Liver (tissue), 9 donors: ENCODE measurements around the gene GPALPP1. TPM values are rescaled to one million over a fixed set of nuclear protein-coding genes. Genes with fewer than 3 reads are reported as not detected.

ENCODE experiments used
- DNase-seq: peaks from one replicate; pipeline ENCODE4 v3.0.0-alpha.2; 2017; ENCODE audit warnings: low spot score
- H3K27ac ChIP-seq, 2 donors: one replicate each; pipeline ENCODE4 v1.7.0; 2013; ENCODE audit warnings: inconsistent platforms in 2 of 2, low read length in 2 of 2, control low read depth in 1 of 2, low read depth in 1 of 2, mild to moderate bottlenecking in 1 of 2
- H3K27me3 ChIP-seq, 4 donors: one replicate each; pipeline versions ENCODE4 v1.6.1 to v1.7.0; 2013; ENCODE audit warnings: low read length in 3 of 4, inconsistent platforms in 1 of 4, mild to moderate bottlenecking in 1 of 4, moderate library complexity in 1 of 4; ENCODE audit not compliant: control insufficient read depth in 4 of 4, insufficient read depth in 4 of 4
- H3K36me3 ChIP-seq, 4 donors: one replicate each; pipeline versions ENCODE4 v1.6.1 to v1.7.0; 2013; ENCODE audit warnings: low read length in 3 of 4, mild to moderate bottlenecking in 3 of 4, low read depth in 1 of 4, moderate library complexity in 1 of 4; ENCODE audit not compliant: control insufficient read depth in 4 of 4, insufficient read depth in 3 of 4
- H3K4me1 ChIP-seq, 4 donors: one replicate each; pipeline versions ENCODE4 v1.6.1 to v1.7.0; 2013; ENCODE audit warnings: low read length in 3 of 4, mild to moderate bottlenecking in 3 of 4, moderate library complexity in 1 of 4; ENCODE audit not compliant: control insufficient read depth in 4 of 4, insufficient read depth in 4 of 4
- H3K4me3 ChIP-seq, 3 donors: one replicate each; pipeline versions ENCODE4 v1.6.1 to v1.7.0; 2013; ENCODE audit warnings: low read length in 3 of 3, control low read depth in 1 of 3, low read depth in 1 of 3, mild to moderate bottlenecking in 1 of 3
- H3K9ac ChIP-seq, 2 donors: one replicate each; pipeline ENCODE4 v1.7.0; 2013; ENCODE audit warnings: low read length in 2 of 2, mild to moderate bottlenecking in 2 of 2, moderate library complexity in 2 of 2, control low read depth in 1 of 2, low read depth in 1 of 2
- H3K9me3 ChIP-seq, 4 donors: one replicate each; pipeline versions ENCODE4 v1.6.1 to v1.7.0; 2013; ENCODE audit warnings: low read length in 3 of 4; ENCODE audit not compliant: control insufficient read depth in 4 of 4
- EGR1 ChIP-seq, 2 donors: IDR thresholded peaks; 2 replicates each; pipeline ENCODE4 v1.6.1; 2016 to 2018; ENCODE audit warnings: antibody characterized with exemption in 2 of 2, low read depth in 2 of 2
- FOXA1 ChIP-seq: IDR thresholded peaks from 2 replicates; pipeline ENCODE4 v1.6.1; 2016; ENCODE audit warnings: antibody characterized with exemption
- FOXA2 ChIP-seq: IDR thresholded peaks from 2 replicates; pipeline ENCODE4 v1.6.1; 2016; ENCODE audit warnings: antibody characterized with exemption
- GABPA ChIP-seq, 2 donors: IDR thresholded peaks in 1 of 2; conservative IDR thresholded peaks in 1 of 2; 2 replicates each; pipeline ENCODE4 v1.6.1; 2016; ENCODE audit warnings: antibody characterized with exemption in 2 of 2, mild to moderate bottlenecking in 1 of 2, moderate library complexity in 1 of 2
- HNF4A ChIP-seq, 2 donors: conservative IDR thresholded peaks; 2 replicates each; pipeline ENCODE4 v1.6.1; 2016; ENCODE audit warnings: antibody characterized with exemption in 2 of 2, mild to moderate bottlenecking in 2 of 2
- HNF4G ChIP-seq: IDR thresholded peaks from 2 replicates; pipeline ENCODE4 v1.6.1; 2016; ENCODE audit warnings: antibody characterized with exemption
- JUND ChIP-seq, 2 donors: IDR thresholded peaks; 2 replicates each; pipeline ENCODE4 v1.6.1; 2016; ENCODE audit warnings: antibody characterized with exemption in 2 of 2
- NR2F2 ChIP-seq: IDR thresholded peaks from 2 replicates; pipeline ENCODE4 v1.6.1; 2016; ENCODE audit warnings: antibody characterized with exemption
- RAD21 ChIP-seq, 2 donors: IDR thresholded peaks; 2 replicates each; pipeline ENCODE4 v1.6.1; 2016; ENCODE audit warnings: antibody characterized with exemption in 2 of 2, mild to moderate bottlenecking in 2 of 2
- RXRA ChIP-seq, 2 donors: IDR thresholded peaks; 2 replicates each; pipeline ENCODE4 v1.6.1; 2017 to 2018; ENCODE audit warnings: antibody characterized with exemption in 2 of 2, mild to moderate bottlenecking in 1 of 2
- SP1 ChIP-seq: IDR thresholded peaks from 2 replicates; pipeline ENCODE4 v1.6.1; 2018; ENCODE audit warnings: antibody characterized with exemption, mild to moderate bottlenecking
- TAF1 ChIP-seq: conservative IDR thresholded peaks from 2 replicates; pipeline ENCODE4 v1.6.1; 2016; ENCODE audit warnings: antibody characterized with exemption, mild to moderate bottlenecking
- YY1 ChIP-seq: IDR thresholded peaks from 2 replicates; pipeline ENCODE4 v1.6.1; 2016; ENCODE audit warnings: antibody characterized with exemption, mild to moderate bottlenecking
- WGBS: extraction: QIAGEN DNeasy Blood & Tissue Kit; methylation state at CpG from one replicate; pipeline ENCODE4 v1.1.7; 2013; 5-methylcytosine and 5-hydroxymethylcytosine counted together
- polyA plus RNA-seq, 2 donors: library from polyadenylated mRNA; stranded (reverse) in 1 of 2; unstranded in 1 of 2; fragments of 200-250 nt in 1 of 2; fragments of >200 nt in 1 of 2; fragmentation: Nextera tagmentation in 1 of 2; extraction: Ambion mirVana in 1 of 2; gene quantifications; one replicate each; pipeline versions ENCODE4 v1.2.1 to v1.2.3, GENCODE V29; 2013 to 2015
- total RNA-seq, 2 donors: library from RNA; depleted of rRNA; stranded (reverse); fragments of >200 nt; gene quantifications; one replicate each; pipeline ENCODE4 v1.2.3, GENCODE V29; 2014
- TF ChIP-seq, protein P1 (sequence below): IDR thresholded peaks from 2 replicates; pipeline ENCODE4 v1.6.1; 2016; ENCODE audit warnings: antibody characterized with exemption
- TF ChIP-seq, protein P2 (sequence below): IDR thresholded peaks from 2 replicates; pipeline ENCODE4 v1.6.1; 2016; ENCODE audit warnings: antibody characterized with exemption
- TF ChIP-seq, protein P3 (sequence below): fragments of 150-350 bp; IDR thresholded peaks from 2 replicates; pipeline ENCODE4 v1.5.1; 2017; ENCODE audit warnings: improper control_type of control experiment, low read depth, low read length; ENCODE audit not compliant: missing input control
- TF ChIP-seq, protein P4 (sequence below): IDR thresholded peaks from 2 replicates; pipeline ENCODE4 v1.6.1; 2016; ENCODE audit warnings: antibody characterized with exemption, mild to moderate bottlenecking
- TF ChIP-seq, protein P5 (sequence below): IDR thresholded peaks from 2 replicates; pipeline ENCODE4 v1.6.1; 2016; ENCODE audit warnings: antibody characterized with exemption
- donor health status: healthy.
- donor health status: healthy.
- donor health status: healthy.
- donor health status: healthy.
- donor health status: healthy.

Gene GPALPP1
- total and polyA plus RNA-seq, 4 donors: 4.7 to 15.7 (median 10.0) TPM

DNA sequence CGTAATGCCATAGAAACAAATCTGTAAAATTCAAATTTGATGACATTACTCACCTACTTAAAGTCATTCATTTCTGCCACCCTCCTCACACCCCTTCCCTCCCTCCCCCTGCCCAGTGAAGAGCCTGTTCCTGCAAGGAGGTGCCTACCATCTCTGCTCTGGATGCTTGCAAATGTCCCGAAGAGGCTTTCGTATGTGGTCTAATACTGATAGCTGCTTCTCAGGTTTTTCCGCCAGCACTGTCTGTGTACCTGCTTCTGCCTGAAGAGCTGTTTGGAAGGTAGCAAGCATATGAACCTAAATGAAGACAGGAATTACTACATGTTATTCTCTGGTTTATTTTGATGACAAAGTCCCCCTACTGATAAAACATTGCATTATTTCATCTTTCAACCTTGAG, 57.1 kb downstream of the GPALPP1 start:
- Histone ChIP-seq H3K36me3 (no peaks in the 10 kb centered on the region), H3K27ac (no peak overlapping the region), H3K4me3 (peak overlapping the region in 1 of 3 donors; percentile 52), H3K4me1 (peaks cover 0 to 5% (median 3%) of the 10 kb centered on the region in 4 donors), H3K9me3 (no peaks in the 10 kb centered on the region), H3K27me3 (no peaks in the 10 kb centered on the region), H3K9ac (peak overlapping the region in 1 of 2 donors; percentile 36)
- DNase-seq: no peak
- TF ChIP-seq HNF4G (no peak), EGR1 (IDR thresholded peaks at IDR 0.05; ENCODE audit: low read depth in 2 of 2) (no peak), RXRA (IDR thresholded peaks at IDR 0.05) (no peak), GABPA (IDR thresholded peaks at IDR 0.05 in 1 of 2, conservative IDR thresholded peaks at IDR 0.05 in 1 of 2) (no peak), JUND (IDR thresholded peaks at IDR 0.05) (no peak), FOXA2 (no peak), RAD21 (IDR thresholded peaks at IDR 0.05) (no peak), SP1 (no peak), NR2F2 (no peak), TAF1 (no peak)
- TF ChIP-seq, protein P1, sequence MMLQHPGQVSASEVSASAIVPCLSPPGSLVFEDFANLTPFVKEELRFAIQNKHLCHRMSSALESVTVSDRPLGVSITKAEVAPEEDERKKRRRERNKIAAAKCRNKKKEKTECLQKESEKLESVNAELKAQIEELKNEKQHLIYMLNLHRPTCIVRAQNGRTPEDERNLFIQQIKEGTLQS: no peak
- TF ChIP-seq, protein P2, sequence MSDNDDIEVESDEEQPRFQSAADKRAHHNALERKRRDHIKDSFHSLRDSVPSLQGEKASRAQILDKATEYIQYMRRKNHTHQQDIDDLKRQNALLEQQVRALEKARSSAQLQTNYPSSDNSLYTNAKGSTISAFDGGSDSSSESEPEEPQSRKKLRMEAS: no peak
- TF ChIP-seq, protein P3, sequence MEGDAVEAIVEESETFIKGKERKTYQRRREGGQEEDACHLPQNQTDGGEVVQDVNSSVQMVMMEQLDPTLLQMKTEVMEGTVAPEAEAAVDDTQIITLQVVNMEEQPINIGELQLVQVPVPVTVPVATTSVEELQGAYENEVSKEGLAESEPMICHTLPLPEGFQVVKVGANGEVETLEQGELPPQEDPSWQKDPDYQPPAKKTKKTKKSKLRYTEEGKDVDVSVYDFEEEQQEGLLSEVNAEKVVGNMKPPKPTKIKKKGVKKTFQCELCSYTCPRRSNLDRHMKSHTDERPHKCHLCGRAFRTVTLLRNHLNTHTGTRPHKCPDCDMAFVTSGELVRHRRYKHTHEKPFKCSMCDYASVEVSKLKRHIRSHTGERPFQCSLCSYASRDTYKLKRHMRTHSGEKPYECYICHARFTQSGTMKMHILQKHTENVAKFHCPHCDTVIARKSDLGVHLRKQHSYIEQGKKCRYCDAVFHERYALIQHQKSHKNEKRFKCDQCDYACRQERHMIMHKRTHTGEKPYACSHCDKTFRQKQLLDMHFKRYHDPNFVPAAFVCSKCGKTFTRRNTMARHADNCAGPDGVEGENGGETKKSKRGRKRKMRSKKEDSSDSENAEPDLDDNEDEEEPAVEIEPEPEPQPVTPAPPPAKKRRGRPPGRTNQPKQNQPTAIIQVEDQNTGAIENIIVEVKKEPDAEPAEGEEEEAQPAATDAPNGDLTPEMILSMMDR: no peak
- WGBS: 82% methylated on average over 4 of the region's 4 CpGs

DNA sequence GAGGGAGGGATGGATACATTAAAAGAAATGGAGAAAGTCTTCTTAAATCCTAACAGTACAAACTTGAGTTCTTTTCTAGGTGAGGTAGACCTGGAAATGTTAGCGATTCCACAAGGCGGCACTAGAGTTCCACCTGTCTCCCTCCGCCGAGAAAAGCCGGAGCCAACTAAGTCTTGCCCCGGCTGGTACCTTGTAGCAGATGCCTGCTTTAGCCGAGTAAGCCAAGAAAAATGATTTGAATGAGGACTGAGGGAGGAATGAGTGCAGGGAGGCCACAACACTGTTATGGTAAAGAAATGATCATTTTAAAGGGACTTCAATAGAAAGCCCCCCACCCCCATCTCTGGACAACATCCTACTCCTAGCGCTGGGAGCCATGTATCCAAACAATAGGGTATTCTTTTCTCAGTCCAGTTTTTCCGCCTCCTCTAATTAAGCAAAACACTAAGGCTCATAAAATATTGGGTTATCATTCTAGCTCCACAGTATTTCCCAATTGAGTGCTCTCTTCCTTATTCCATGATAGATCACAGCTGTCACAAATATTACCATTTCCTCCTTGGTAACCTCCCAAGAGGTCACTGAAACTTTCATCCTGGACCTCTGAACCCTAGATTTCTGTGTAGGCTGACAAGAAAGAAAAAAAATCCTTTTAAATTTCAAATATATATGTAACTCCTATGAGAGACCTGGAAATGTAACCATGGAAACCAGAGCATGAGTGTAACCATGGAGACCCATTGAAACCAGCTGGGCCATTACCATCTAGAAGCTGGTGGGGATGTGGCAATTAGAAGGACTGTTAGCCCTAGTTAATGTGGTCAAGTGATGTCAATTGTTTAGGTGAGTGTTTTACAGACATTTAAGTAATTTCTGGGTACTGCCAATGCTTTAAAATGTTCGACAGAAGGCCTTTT, 58.3 kb downstream of the GPALPP1 start:
- Histone ChIP-seq H3K4me1 (peaks cover 0 to 5% (median 3%) of the 10 kb centered on the region in 4 donors), H3K36me3 (no peaks in the 10 kb centered on the region), H3K27me3 (no peaks in the 10 kb centered on the region), H3K9ac (peak overlapping the region in 1 of 2 donors; percentile 59), H3K27ac (no peak overlapping the region), H3K4me3 (peak overlapping the region; percentile 7 to 69 (median 52)), H3K9me3 (no peaks in the 10 kb centered on the region)
- TF ChIP-seq HNF4G (no peak), GABPA (IDR thresholded peaks at IDR 0.05 in 1 of 2, conservative IDR thresholded peaks at IDR 0.05 in 1 of 2) (no peak), RAD21 (IDR thresholded peaks at IDR 0.05) (peak; percentile 96 to 98), SP1 (no peak), HNF4A (conservative IDR thresholded peaks at IDR 0.05) (no peak), JUND (IDR thresholded peaks at IDR 0.05) (no peak), FOXA1 (peak; percentile 10), NR2F2 (no peak), TAF1 (no peak), RXRA (IDR thresholded peaks at IDR 0.05) (no peak), EGR1 (IDR thresholded peaks at IDR 0.05; ENCODE audit: low read depth in 2 of 2) (no peak), YY1 (no peak)
- TF ChIP-seq, protein P4, sequence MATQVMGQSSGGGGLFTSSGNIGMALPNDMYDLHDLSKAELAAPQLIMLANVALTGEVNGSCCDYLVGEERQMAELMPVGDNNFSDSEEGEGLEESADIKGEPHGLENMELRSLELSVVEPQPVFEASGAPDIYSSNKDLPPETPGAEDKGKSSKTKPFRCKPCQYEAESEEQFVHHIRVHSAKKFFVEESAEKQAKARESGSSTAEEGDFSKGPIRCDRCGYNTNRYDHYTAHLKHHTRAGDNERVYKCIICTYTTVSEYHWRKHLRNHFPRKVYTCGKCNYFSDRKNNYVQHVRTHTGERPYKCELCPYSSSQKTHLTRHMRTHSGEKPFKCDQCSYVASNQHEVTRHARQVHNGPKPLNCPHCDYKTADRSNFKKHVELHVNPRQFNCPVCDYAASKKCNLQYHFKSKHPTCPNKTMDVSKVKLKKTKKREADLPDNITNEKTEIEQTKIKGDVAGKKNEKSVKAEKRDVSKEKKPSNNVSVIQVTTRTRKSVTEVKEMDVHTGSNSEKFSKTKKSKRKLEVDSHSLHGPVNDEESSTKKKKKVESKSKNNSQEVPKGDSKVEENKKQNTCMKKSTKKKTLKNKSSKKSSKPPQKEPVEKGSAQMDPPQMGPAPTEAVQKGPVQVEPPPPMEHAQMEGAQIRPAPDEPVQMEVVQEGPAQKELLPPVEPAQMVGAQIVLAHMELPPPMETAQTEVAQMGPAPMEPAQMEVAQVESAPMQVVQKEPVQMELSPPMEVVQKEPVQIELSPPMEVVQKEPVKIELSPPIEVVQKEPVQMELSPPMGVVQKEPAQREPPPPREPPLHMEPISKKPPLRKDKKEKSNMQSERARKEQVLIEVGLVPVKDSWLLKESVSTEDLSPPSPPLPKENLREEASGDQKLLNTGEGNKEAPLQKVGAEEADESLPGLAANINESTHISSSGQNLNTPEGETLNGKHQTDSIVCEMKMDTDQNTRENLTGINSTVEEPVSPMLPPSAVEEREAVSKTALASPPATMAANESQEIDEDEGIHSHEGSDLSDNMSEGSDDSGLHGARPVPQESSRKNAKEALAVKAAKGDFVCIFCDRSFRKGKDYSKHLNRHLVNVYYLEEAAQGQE: no peak
- TF ChIP-seq, protein P2: no peak
- TF ChIP-seq, protein P3: peak; percentile 89
- TF ChIP-seq, protein P1: no peak
- TF ChIP-seq, protein P5, sequence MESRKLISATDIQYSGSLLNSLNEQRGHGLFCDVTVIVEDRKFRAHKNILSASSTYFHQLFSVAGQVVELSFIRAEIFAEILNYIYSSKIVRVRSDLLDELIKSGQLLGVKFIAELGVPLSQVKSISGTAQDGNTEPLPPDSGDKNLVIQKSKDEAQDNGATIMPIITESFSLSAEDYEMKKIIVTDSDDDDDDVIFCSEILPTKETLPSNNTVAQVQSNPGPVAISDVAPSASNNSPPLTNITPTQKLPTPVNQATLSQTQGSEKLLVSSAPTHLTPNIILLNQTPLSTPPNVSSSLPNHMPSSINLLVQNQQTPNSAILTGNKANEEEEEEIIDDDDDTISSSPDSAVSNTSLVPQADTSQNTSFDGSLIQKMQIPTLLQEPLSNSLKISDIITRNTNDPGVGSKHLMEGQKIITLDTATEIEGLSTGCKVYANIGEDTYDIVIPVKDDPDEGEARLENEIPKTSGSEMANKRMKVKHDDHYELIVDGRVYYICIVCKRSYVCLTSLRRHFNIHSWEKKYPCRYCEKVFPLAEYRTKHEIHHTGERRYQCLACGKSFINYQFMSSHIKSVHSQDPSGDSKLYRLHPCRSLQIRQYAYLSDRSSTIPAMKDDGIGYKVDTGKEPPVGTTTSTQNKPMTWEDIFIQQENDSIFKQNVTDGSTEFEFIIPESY: no peak
- 19% methylated on average over 10 of the region's 10 CpGs for WGBS
- DNase-seq: peak; percentile 73
